GM12801 (cell line): Measurements from ENCODE around the gene LEKR1.

Source experiments
- TF ChIP-seq, protein P1 (sequence below): IDR thresholded peaks from one replicate; pipeline ENCODE4 v1.5.1; 2011; ENCODE audit warnings: control low read depth; ENCODE audit not compliant: insufficient read length; ENCODE audit errors: extremely low read depth

LEKR1 gene

DNA sequence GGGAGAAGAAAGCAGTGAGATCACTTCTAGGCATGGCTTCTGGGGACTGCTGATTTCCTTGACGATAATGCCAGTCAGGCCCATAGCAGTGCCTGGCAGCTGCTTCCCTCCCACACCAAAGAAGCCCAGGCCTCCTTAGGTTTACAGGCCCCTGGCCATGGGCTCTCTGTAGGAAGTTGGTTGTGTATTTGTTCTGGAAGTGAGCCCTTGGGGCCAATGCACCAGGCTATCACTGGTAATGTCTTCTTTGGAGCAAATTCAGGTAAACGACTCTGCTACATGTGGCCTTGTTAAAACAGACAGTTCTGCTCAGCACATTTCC is 244.5 kb downstream of the LEKR1 start:
- TF ChIP-seq, protein P1, sequence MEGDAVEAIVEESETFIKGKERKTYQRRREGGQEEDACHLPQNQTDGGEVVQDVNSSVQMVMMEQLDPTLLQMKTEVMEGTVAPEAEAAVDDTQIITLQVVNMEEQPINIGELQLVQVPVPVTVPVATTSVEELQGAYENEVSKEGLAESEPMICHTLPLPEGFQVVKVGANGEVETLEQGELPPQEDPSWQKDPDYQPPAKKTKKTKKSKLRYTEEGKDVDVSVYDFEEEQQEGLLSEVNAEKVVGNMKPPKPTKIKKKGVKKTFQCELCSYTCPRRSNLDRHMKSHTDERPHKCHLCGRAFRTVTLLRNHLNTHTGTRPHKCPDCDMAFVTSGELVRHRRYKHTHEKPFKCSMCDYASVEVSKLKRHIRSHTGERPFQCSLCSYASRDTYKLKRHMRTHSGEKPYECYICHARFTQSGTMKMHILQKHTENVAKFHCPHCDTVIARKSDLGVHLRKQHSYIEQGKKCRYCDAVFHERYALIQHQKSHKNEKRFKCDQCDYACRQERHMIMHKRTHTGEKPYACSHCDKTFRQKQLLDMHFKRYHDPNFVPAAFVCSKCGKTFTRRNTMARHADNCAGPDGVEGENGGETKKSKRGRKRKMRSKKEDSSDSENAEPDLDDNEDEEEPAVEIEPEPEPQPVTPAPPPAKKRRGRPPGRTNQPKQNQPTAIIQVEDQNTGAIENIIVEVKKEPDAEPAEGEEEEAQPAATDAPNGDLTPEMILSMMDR, result no peak

DNA sequence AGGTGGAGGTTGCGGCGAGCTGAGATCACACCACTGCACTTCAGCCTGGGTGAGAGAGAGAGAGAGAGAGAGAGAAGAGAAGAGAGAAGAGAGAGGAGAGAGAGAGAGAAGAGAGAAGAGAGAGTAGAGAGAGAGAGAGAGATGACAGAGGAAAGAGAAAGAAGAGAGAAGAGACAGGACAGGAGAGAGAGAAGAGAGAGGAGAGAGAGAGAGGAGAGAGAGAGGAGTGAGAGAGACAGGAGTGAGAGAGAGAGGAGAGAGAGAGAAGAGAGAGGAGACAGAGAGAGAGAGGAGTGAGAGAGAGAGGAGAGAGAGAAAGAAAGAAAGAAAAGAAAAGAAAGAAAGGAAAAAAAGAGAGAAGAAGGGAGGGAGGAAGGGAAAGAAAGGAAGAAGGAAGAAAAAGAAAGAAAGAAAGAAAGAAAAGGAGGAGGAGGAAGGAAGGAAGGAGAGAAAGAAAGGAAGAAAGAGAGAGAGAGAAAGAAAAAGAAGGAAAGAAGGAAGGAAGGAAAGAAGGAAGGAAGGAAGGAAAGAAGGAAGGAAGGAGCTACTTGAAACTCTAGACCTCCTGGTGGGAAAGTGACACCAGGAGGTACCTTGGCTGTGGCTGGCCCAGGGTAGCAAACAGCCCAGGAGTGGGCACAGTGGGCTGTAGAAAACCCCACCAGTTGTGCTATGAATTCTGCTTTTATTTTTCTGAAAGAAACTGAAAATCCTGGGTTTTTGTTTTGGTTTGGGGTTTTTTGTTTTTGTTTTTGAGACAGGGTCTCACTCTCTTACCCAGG is 245.8 kb downstream of the LEKR1 start:
- TF ChIP-seq, protein P1, result no peak

DNA sequence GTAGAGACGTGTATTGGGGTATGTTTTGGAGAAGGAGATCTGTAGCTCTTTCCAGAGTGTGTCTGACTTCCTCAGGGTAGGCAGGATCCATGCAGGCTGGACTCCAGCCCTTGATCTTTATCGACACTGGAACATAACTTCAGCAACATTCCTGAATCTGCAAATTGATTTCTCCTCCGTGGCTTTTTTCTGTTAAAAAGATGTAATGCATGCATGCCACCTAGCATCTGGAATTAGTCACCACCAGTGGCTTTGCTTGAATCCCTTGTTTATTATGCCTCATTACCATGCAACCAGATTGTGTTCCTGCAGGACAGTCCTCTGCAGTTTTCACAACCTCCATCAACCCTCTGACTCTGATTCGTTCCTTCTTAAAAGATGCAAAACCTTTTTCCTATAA is 247.7 kb downstream of the LEKR1 start:
- TF ChIP-seq, protein P1, result no peak

DNA sequence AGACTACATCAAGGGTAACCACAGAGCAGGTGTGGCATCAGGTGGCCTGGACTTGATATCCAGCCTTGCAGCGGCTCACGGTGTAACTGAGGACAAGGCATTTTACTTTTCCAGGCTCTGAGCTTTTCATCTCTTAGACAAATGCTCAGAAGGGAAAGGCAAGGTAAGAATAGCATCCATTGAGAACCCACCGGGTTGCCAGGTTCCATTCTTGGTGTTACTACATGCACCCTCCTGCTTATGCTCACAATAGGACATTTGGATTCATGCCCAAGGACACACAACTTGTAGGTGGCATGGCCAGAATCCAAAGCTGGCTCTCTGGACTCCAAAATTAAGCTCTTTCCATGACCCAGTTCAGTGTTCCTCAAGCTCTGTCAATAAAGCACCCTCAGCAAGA is 248.3 kb downstream of the LEKR1 start:
- TF ChIP-seq, protein P1, result no peak

DNA sequence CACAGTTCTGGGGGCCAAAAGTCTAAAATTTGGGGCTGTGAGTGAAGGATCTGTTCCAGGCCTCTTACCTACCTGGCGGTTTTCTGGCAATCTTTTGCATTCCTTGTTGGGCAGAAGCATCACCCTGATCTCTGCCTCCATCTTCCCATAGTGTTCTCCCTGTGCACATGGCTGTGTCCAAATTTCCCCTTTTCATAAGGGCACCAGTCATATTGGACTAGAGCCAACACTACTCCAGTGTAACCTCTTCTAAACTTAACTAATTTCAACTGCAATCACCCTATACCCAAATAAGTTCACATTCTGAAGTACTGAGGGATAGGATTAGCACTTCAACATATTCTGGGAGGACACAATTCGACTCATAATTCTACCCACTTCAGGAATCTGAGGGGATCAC is 248.8 kb downstream of the LEKR1 start:
- TF ChIP-seq, protein P1, result no peak

DNA sequence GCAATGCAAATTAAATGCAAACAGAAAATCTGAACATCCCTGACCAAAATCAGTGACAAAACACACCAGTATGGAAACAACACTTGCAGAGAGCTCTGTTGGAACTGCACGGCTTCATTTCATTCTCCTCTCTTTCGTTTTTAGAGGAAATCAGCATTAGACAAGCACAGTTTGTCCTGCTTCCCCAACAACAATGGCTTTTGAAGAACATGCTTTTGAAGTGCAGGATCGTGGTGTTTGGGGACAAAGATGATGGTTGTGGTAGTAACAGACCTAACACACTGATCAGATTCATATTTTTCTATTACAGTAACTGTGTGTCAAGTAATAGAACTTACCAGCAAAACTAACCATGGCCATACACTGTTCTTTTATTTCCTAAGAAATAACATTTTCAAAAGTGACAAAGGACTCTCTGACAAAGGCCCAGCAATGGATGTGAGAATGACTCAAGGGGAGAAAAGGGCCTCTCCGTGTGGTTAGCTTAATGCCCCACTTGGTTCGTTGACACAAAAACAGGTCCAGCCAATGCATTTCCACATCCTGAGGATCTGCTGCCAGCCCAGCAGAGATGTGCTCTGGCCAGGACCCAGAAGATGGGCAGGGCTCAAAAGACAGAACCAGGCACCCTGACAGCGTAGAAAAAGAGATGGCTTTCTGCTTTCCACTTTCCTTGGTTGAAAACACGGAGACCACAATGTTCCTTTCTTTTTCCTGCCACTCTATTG is 249.7 kb downstream of the LEKR1 start:
- TF ChIP-seq, protein P1, result no peak

DNA sequence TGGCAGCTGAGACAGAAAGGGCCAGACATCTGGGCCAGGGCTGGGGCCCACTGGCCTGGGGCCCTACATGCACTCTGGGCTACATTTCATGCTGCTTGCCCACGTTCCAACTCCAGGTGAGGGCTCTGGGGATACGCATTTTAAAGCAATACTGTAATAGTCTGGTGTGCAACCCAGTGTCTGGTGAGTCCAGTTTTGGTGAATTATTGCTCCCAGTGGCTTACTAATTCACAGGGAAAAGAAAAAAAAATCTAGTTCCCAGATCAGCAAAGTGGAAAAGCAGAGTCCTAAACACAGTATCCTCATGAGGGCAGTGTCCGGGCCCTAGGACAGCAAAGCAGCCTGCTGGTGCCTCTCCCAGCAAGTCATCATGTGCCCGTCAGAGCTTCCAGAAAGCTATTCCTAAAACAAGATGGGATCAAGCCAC is 251.4 kb downstream of the LEKR1 start:
- TF ChIP-seq, protein P1, result no peak
